Measurements from ENCODE around the gene MIR17HG.

MIR17HG gene

GRCh38 chr13:91368676-91369440, 21.4 kb downstream of the MIR17HG start:
- no peak for DNase-seq (ENCODE audit: low spot score)

- DNase-seq (ENCODE audit: low spot score) = peak; percentile 33
Observed at GRCh38 chr13:91369441-91369831, 21.9 kb downstream of the MIR17HG start.

- no peak for DNase-seq (ENCODE audit: low spot score)
Observed at GRCh38 chr13:91370501-91370900, 23.0 kb downstream of the MIR17HG start.

GRCh38 chr13:91372911-91373310, 25.4 kb downstream of the MIR17HG start:
- no peak for DNase-seq (ENCODE audit: low spot score)

- DNase-seq (ENCODE audit: low spot score) = peak; percentile 35
Observed at GRCh38 chr13:91375116-91375729, 27.7 kb downstream of the MIR17HG start.

GRCh38 chr13:91381371-91381770, 33.9 kb downstream of the MIR17HG start:
- DNase-seq (ENCODE audit: low spot score) = no peak

GRCh38 chr13:91383836-91384235, 36.3 kb downstream of the MIR17HG start:
- no peak for DNase-seq (ENCODE audit: low spot score)

- no peak for DNase-seq (ENCODE audit: low spot score)
Observed at GRCh38 chr13:91384896-91385295, 37.4 kb downstream of the MIR17HG start.

- DNase-seq (ENCODE audit: low spot score) = no peak
Observed at GRCh38 chr13:91389186-91389585, 41.7 kb downstream of the MIR17HG start.

GRCh38 chr13:91397595-91397994, 50.1 kb downstream of the MIR17HG start:
- DNase-seq (ENCODE audit: low spot score) = no peak

- DNase-seq (ENCODE audit: low spot score) = peak; percentile 88
Observed at GRCh38 chr13:91398413-91399188, 51.1 kb downstream of the MIR17HG start, which contains the start of gene GPC5. Gene GPC5 (plus strand): TSS chr13:91398621.

- no peak for DNase-seq (ENCODE audit: low spot score)
Observed at GRCh38 chr13:91399189-91400062, 51.9 kb downstream of the MIR17HG start.

- DNase-seq (ENCODE audit: low spot score) = no peak
Observed at GRCh38 chr13:91400063-91400399, 52.5 kb downstream of the MIR17HG start.

GRCh38 chr13:91400671-91401070, 53.2 kb downstream of the MIR17HG start:
- DNase-seq (ENCODE audit: low spot score) = no peak

GRCh38 chr13:91401920-91402319, 54.4 kb downstream of the MIR17HG start:
- DNase-seq (ENCODE audit: low spot score) = no peak
